ENCODE results near the gene CER1.
A peak's percentile ranks its signal among the peaks of the same experiment; 100 is the strongest.
"Not testable (repeated sequence)": the region's sequence is repeated elsewhere in the genome, so short reads cannot be mapped to it uniquely, and the experiment has no call there.

The CER1 gene

GRCh38 chr9:14693251-14693861, 29.2 kb downstream of the CER1 start, which contains the start of gene ZDHHC21:
Gene ZDHHC21 (minus strand): TSS chr9:14693432. CDS start chr9:14674340, 19,092 bp downstream.
- DNase-seq (ENCODE audit: insufficient read length, low spot score): peak; percentile 60
- FAIRE-seq: no peak
- peak; percentile 58 for TF ChIP-seq POLR2A (IDR thresholded peaks at IDR 0.05; ENCODE audit: low read depth, low read length)

GRCh38 chr9:14692470-14693250, 29.9 kb downstream of the CER1 start:
- FAIRE-seq: peak; percentile 11
- DNase-seq (ENCODE audit: insufficient read length, low spot score): no peak
- TF ChIP-seq POLR2A (IDR thresholded peaks at IDR 0.05; ENCODE audit: low read depth, low read length): no peak

DNA sequence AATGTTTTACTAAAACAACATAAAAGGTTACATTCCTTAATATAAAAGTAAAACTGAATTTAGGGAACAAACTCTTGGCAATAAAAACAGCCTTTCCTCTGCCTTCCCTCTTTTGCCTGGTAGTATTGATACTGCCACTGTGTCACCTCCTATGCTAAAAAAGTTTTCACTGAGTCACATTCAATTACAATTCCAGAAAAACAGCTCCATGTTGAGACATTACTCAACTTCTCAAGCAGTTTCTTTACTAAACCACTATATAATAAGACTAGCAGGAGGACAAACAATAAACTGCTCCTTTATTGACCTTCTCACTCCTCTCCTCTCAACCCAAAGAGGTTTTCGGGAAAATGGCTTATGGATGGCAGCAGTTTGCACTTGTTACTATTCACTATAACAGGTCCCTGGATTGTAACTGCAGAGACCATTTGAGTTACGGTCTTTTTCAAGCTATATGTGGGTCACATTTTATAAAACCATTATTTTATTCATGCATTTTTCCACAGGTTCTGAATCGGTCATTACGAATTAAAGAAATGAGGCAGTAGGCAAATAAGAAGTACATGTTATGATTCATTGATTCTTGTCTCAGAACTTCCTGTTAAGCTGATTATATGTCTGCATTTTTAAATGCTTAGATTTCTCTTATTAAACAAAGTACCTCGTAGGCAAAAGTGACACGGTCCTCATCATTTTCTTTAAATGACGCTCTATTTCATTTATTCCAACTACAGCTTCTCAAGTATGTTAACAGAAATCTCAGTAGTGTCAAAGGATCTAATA, 31.4 kb downstream of the CER1 start:
- TF ChIP-seq POLR2A (IDR thresholded peaks at IDR 0.05; ENCODE audit: low read depth, low read length): no peak
- FAIRE-seq (peak; percentile 72), DNase-seq (ENCODE audit: insufficient read length, low spot score) (no peak)

GRCh38 chr9:14687042-14687719, 35.4 kb downstream of the CER1 start:
- DNase-seq (ENCODE audit: insufficient read length, low spot score): peak; percentile 28

DNA sequence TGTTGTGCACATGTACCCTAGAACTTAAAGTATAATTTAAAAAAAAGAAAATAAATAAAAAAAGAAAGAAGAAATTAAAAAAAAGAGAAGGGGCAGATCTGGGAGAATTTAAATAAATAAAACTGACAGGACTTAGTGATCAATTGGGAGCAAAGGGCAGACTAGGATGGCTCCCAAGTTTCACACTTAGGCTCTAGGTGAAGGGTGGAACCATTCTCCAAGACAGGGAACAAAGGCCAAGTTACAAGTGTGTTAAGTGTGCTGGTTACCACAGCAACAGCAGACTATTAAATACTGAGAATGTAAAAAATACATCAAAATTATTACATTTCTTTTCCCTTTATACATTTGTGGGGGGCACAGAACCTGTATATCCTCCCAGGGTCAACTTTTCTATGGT, 36.4 kb downstream of the CER1 start:
- FAIRE-seq (no peak), DNase-seq (ENCODE audit: insufficient read length, low spot score) (no peak)
- no peak for TF ChIP-seq POLR2A (IDR thresholded peaks at IDR 0.05; ENCODE audit: low read depth, low read length)

More at GRCh38 chr9:14687042-14687719, 35.4 kb downstream of the CER1 start:
- TF ChIP-seq POLR2A (IDR thresholded peaks at IDR 0.05; ENCODE audit: low read depth, low read length): no peak
- FAIRE-seq: peak; percentile 91

GRCh38 chr9:14682616-14683015, 39.9 kb downstream of the CER1 start:
- not testable (repeated sequence) for DNase-seq (ENCODE audit: insufficient read length, low spot score); FAIRE-seq

GRCh38 chr9:14678776-14679175, 43.8 kb downstream of the CER1 start:
- FAIRE-seq: no peak
- DNase-seq (ENCODE audit: insufficient read length, low spot score): no peak

DNA sequence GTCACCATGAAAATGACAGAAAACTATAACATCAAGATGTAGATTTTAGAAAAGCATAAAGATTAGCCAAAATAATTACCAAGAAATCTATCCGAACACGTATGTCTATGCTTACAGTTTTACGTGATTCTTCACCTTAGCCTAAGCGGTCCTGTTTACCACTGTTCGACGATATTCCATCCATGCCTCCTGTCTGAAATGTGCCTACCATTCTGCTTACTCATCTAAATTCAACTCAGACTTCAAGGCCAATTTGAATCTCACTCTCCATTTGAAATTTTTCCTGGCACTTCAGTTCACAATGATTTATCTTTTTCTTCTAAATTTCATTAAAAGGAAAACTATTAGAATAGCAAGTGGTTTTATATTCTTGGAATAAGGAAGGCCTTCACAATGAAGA, 44.7 kb downstream of the CER1 start:
- FAIRE-seq (no peak), DNase-seq (ENCODE audit: insufficient read length, low spot score) (no peak)
- TF ChIP-seq POLR2A (IDR thresholded peaks at IDR 0.05; ENCODE audit: low read depth, low read length): no peak

More at GRCh38 chr9:14678776-14679175, 43.8 kb downstream of the CER1 start:
- no peak for TF ChIP-seq POLR2A (IDR thresholded peaks at IDR 0.05; ENCODE audit: low read depth, low read length)

GRCh38 chr9:14677396-14677795, 45.1 kb downstream of the CER1 start:
- DNase-seq (ENCODE audit: insufficient read length, low spot score): no peak
- no peak for FAIRE-seq
- TF ChIP-seq POLR2A (IDR thresholded peaks at IDR 0.05; ENCODE audit: low read depth, low read length): no peak

- TF ChIP-seq POLR2A (IDR thresholded peaks at IDR 0.05; ENCODE audit: low read depth, low read length): no peak
- FAIRE-seq: no peak
- no peak for DNase-seq (ENCODE audit: insufficient read length, low spot score)
Observed at GRCh38 chr9:14674630-14675029, 47.9 kb downstream of the CER1 start.

DNA sequence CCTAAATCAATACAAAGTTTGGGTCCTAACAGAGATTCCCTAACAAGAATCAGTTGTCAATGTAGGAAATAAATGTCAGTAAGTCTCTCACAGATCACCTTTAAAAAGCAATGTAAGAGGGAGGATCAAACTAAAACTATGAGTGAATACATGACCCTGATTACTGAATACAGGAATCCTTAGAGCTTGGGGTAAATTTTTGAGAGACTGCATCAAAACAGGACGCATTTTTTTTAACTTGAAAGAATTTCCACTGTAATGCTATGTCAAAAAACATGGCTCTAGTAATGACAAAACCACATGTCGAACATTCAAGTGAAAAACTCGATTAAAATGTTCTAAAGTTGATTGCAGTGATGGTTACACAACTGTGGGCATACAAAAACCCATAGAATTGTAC, 51.2 kb downstream of the CER1 start:
- no peak for FAIRE-seq
- DNase-seq (ENCODE audit: insufficient read length, low spot score): no peak
- no peak for TF ChIP-seq POLR2A (IDR thresholded peaks at IDR 0.05; ENCODE audit: low read depth, low read length)

- DNase-seq (ENCODE audit: insufficient read length, low spot score) (no peak), FAIRE-seq (peak; percentile 74)
- TF ChIP-seq POLR2A (IDR thresholded peaks at IDR 0.05; ENCODE audit: low read depth, low read length): no peak
Observed at GRCh38 chr9:14670718-14671117, 51.8 kb downstream of the CER1 start.
